Measurements from ENCODE around the gene SPATA22.

- TF ChIP-seq CTCF (IDR thresholded peaks at IDR 0.05) (no peak), RAD21 (conservative IDR thresholded peaks at IDR 0.05 in 1 of 2, IDR thresholded peaks at IDR 0.05 in 1 of 2) (no peak), HOXA7 (CRISPR knock-in tag; IDR thresholded peaks at IDR 0.05) (no peak), POLR2A (IDR thresholded peaks at IDR 0.05; ENCODE audit: low read length) (no peak), ELK1 (IDR thresholded peaks at IDR 0.05; ENCODE audit: low read depth, low read length) (no peak), CEBPB (IDR thresholded peaks at IDR 0.05) (no peak)
These were observed 38.5 kb upstream of the SPATA22 start for GRCh38 chr17:3510090-3510489.
